Parathyroid adenoma (tissue), 2 donors: ENCODE measurements around the gene CMTM3.

Experiments
- H2AFZ ChIP-seq: fragments of 300-600 bp; sonication (generic); one replicate; pipeline ENCODE4 v1.7.0; 2017; ENCODE audit warnings: antibody characterized with exemption, mild to moderate bottlenecking
- H3K27ac ChIP-seq: fragments of 300-600 bp; sonication (generic); one replicate; pipeline ENCODE4 v1.7.0; 2017
- H3K27me3 ChIP-seq: fragments of 300-600 bp; sonication (generic); one replicate; pipeline ENCODE4 v1.7.0; 2017; ENCODE audit warnings: low read length; ENCODE audit not compliant: control insufficient read depth, insufficient read depth
- H3K36me3 ChIP-seq: fragments of 300-600 bp; sonication (generic); one replicate; pipeline ENCODE4 v1.7.0; 2017; ENCODE audit warnings: low read length; ENCODE audit not compliant: control insufficient read depth, insufficient read depth
- H3K4me1 ChIP-seq: fragments of 300-600 bp; sonication (generic); one replicate; pipeline ENCODE4 v1.7.0; 2017; ENCODE audit warnings: control low read depth
- H3K4me2 ChIP-seq: fragments of 300-600 bp; sonication (generic); one replicate; pipeline ENCODE4 v1.7.0; 2017; ENCODE audit warnings: low read length
- H3K4me3 ChIP-seq: fragments of 300-600 bp; sonication (generic); one replicate; pipeline ENCODE4 v1.7.0; 2017; ENCODE audit warnings: low read depth, low read length
- H3K79me2 ChIP-seq: fragments of 300-600 bp; sonication (generic); one replicate; pipeline ENCODE4 v1.7.0; 2017; ENCODE audit warnings: control low read depth
- H3K9ac ChIP-seq: fragments of 300-600 bp; sonication (generic); one replicate; pipeline ENCODE4 v1.7.0; 2017; ENCODE audit warnings: mild to moderate bottlenecking
- H3K9me3 ChIP-seq: fragments of 300-600 bp; sonication (generic); one replicate; pipeline ENCODE4 v1.7.0; 2017; ENCODE audit warnings: low read length; ENCODE audit not compliant: control insufficient read depth
- CTCF ChIP-seq: fragments of 300-600 bp; sonication (generic); IDR thresholded peaks from one replicate; pipeline ENCODE4 v1.7.0; 2017; ENCODE audit warnings: antibody characterized with exemption, mild to moderate bottlenecking
- donor health status: primary hyperparathyroidism.

The CMTM3 gene

GRCh38 chr16:66569131-66569530 is 35.4 kb upstream of the CMTM3 start:
- Histone ChIP-seq H3K27ac (no peak overlapping the region), H3K4me3 (no peak overlapping the region), H3K36me3 (no peaks in the 10 kb centered on the region), H3K4me2 (no peak overlapping the region), H3K9ac (no peak overlapping the region), H2AFZ (no peak overlapping the region), H3K9me3 (no peaks in the 10 kb centered on the region), H3K79me2 (no peaks in the 10 kb centered on the region), H3K27me3 (no peaks in the 10 kb centered on the region), H3K4me1 (no peaks in the 10 kb centered on the region)
- TF ChIP-seq CTCF, result no peak

- H3K27ac ChIP-seq, result no peak overlapping the region
- H2AFZ ChIP-seq, result no peak overlapping the region
- no peaks in the 10 kb centered on the region for H3K27me3 ChIP-seq
- H3K9me3 ChIP-seq, result no peaks in the 10 kb centered on the region
- no peaks in the 10 kb centered on the region for H3K4me1 ChIP-seq
- H3K36me3 ChIP-seq, result no peaks in the 10 kb centered on the region
- no peak overlapping the region for H3K9ac ChIP-seq
- no peak overlapping the region for H3K4me3 ChIP-seq
- no peaks in the 10 kb centered on the region for H3K79me2 ChIP-seq
- no peak overlapping the region for H3K4me2 ChIP-seq
- TF ChIP-seq CTCF, result no peak
Measured at GRCh38 chr16:66569827-66570405, 34.6 kb upstream of the CMTM3 start.

GRCh38 chr16:66572356-66572755 is 32.1 kb upstream of the CMTM3 start:
- no peaks in the 10 kb centered on the region for H3K9me3 ChIP-seq
- H3K9ac ChIP-seq, result no peak overlapping the region
- H3K4me2 ChIP-seq, result no peak overlapping the region
- H3K79me2 ChIP-seq, result no peaks in the 10 kb centered on the region
- no peaks in the 10 kb centered on the region for H3K4me1 ChIP-seq
- no peak overlapping the region for H3K27ac ChIP-seq
- no peak overlapping the region for H2AFZ ChIP-seq
- TF ChIP-seq CTCF, result no peak
- H3K27me3 ChIP-seq, result no peaks in the 10 kb centered on the region
- no peaks in the 10 kb centered on the region for H3K36me3 ChIP-seq
- no peak overlapping the region for H3K4me3 ChIP-seq

GRCh38 chr16:66574081-66574480 is 30.4 kb upstream of the CMTM3 start:
- no peak overlapping the region for H3K9ac ChIP-seq
- H2AFZ ChIP-seq, result no peak overlapping the region
- no peaks in the 10 kb centered on the region for H3K9me3 ChIP-seq
- H3K27me3 ChIP-seq, result no peaks in the 10 kb centered on the region
- no peaks in the 10 kb centered on the region for H3K4me1 ChIP-seq
- no peaks in the 10 kb centered on the region for H3K36me3 ChIP-seq
- TF ChIP-seq CTCF, result no peak
- no peak overlapping the region for H3K4me2 ChIP-seq
- H3K79me2 ChIP-seq, result no peaks in the 10 kb centered on the region
- H3K27ac ChIP-seq, result no peak overlapping the region
- no peak overlapping the region for H3K4me3 ChIP-seq

GRCh38 chr16:66574531-66574930 is 30.0 kb upstream of the CMTM3 start:
- Histone ChIP-seq H3K4me2 (no peak overlapping the region), H3K9me3 (no peaks in the 10 kb centered on the region), H3K4me3 (no peak overlapping the region), H2AFZ (no peak overlapping the region), H3K4me1 (no peaks in the 10 kb centered on the region), H3K27me3 (no peaks in the 10 kb centered on the region), H3K36me3 (no peaks in the 10 kb centered on the region), H3K79me2 (no peaks in the 10 kb centered on the region), H3K27ac (no peak overlapping the region), H3K9ac (no peak overlapping the region)
- no peak for TF ChIP-seq CTCF
